Middle frontal gyrus (tissue), 1 donor: ENCODE measurements around the gene RECK.
"Not testable (repeated sequence)": the region's sequence is repeated elsewhere in the genome, so short reads cannot be mapped to it uniquely, and the experiment has no call there.

Experiments used
- DNase-seq: peaks from one replicate; pipeline ENCODE4 v3.0.0-alpha.2; 2015; ENCODE audit warnings: low spot score; ENCODE audit errors: extremely low spot score

Gene RECK

GRCh38 chr9:36154331-36154952 lies 117.7 kb downstream of the RECK start:
- no peak for DNase-seq

GRCh38 chr9:36156116-36156515 lies 119.4 kb downstream of the RECK start:
- no peak for DNase-seq

- no peak for DNase-seq
These were observed 121.4 kb downstream of the RECK start for GRCh38 chr9:36158122-36158521.

- no peak for DNase-seq
These were observed 122.2 kb downstream of the RECK start for GRCh38 chr9:36158917-36159316.

- not testable (repeated sequence) for DNase-seq
These were observed 122.8 kb downstream of the RECK start for GRCh38 chr9:36159509-36159908.

- DNase-seq, result not testable (repeated sequence)
These were observed 123.4 kb downstream of the RECK start for GRCh38 chr9:36160126-36160525.

- DNase-seq, result no peak
These were observed 124.5 kb downstream of the RECK start for GRCh38 chr9:36161187-36161586.

GRCh38 chr9:36162211-36162738 lies 125.6 kb downstream of the RECK start:
- DNase-seq, result no peak

GRCh38 chr9:36163049-36163785 lies 126.5 kb downstream of the RECK start:
- DNase-seq, result no peak

- DNase-seq, result no peak
These were observed 127.1 kb downstream of the RECK start for GRCh38 chr9:36163786-36164170.

- no peak for DNase-seq
These were observed 127.7 kb downstream of the RECK start for GRCh38 chr9:36164372-36164771.

GRCh38 chr9:36164989-36165388 lies 128.3 kb downstream of the RECK start:
- DNase-seq, result no peak

- no peak for DNase-seq
These were observed 129.1 kb downstream of the RECK start for GRCh38 chr9:36165826-36166167.

- peak; percentile 66 for DNase-seq
These were observed 129.6 kb downstream of the RECK start for GRCh38 chr9:36166168-36166927.

GRCh38 chr9:36169166-36169565 lies 132.5 kb downstream of the RECK start, which contains the start of gene CCIN:
TSS of gene CCIN (plus strand) at chr9:36169388. CDS start at chr9:36169503, 115 bp downstream.
- no peak for DNase-seq

- no peak for DNase-seq
These were observed 133.0 kb downstream of the RECK start for GRCh38 chr9:36169708-36170107.

- DNase-seq, result no peak
These were observed 133.8 kb downstream of the RECK start for GRCh38 chr9:36170531-36170930.

- DNase-seq, result no peak
These were observed 137.1 kb downstream of the RECK start for GRCh38 chr9:36173861-36174260.
